ENCODE results near the gene CDH6. TPM values are rescaled to one million over a fixed set of nuclear protein-coding genes. Genes with fewer than 3 reads are reported as not detected.

The CDH6 gene
- total and polyA plus RNA-seq, 10 of the 15 experiments (the other 5 are each of a cell fraction or from before 2014, with no cell fraction given), result 0.01 TPM; not detected in 9

- no TSS peak for BruUV-seq (replicated peaks)
- in situ Hi-C loops (cut with MboI), result no loop called here
- H3K36me3 ChIP-seq (ENCODE audit: control insufficient read depth in 2 of 2, insufficient read depth in 2 of 2, low read length in 1 of 2), result no peaks in the 10 kb centered on the region
- no peaks in the 10 kb centered on the region for H3K27me3 ChIP-seq (replicated peaks in 1 of 2; ENCODE audit: control insufficient read depth in 2 of 2, insufficient read depth in 2 of 2, low read length in 1 of 2)
- no peak overlapping the region for H3K4me3 ChIP-seq
- no peaks in the 10 kb centered on the region for H3K4me1 ChIP-seq (ENCODE audit: control insufficient read depth, insufficient read depth, low read length)
- ATAC-seq (no peak), FAIRE-seq (no peak), DNase-seq (ENCODE audit: low read depth, low spot score) (no peak)
- WGBS (ENCODE audit: insufficient coverage, insufficient replicate concordance, low lambda C conversion rate, missing lambda C conversion rate), result 29% methylated on average over 3 of the region's 3 CpGs
- RAD21 ChIA-PET (ENCODE audit: unreplicated experiment), result no interaction called here
- SMC1A ChIA-PET (ENCODE audit: uncharacterized antibody, unreplicated experiment), result interaction anchor here (0.9 kb wide), 1 partner anchor 646 kb away, joined by 4 read pairs; no protein-coding TSS in a partner anchor
- no peak overlapping the region for H3K27ac ChIP-seq (ENCODE audit: control insufficient read depth, insufficient read depth)
- intact Hi-C loops (cut with micrococcal nuclease; ENCODE audit: unreplicated experiment), result no loop called here
- H4K20me1 ChIP-seq (ENCODE audit: control insufficient read depth, insufficient read depth), result no peaks in the 10 kb centered on the region
- CTCF ChIA-PET, result interaction anchor here (0.7 to 1.2 kb wide), 2 partner anchors 18 to 20 kb away, joined by 3 read pairs; no protein-coding TSS in a partner anchor
- H3K4me2 ChIP-seq (ENCODE audit: control insufficient read depth, insufficient read depth), result no peak overlapping the region
- H3K79me2 ChIP-seq (ENCODE audit: control insufficient read depth, insufficient read depth, low read length), result no peaks in the 10 kb centered on the region
- TF ChIP-seq GATAD2B (conservative IDR thresholded peaks at IDR 0.05; ENCODE audit: low read depth), result no peak
- no peak for TF ChIP-seq CREB1 (IDR thresholded peaks at IDR 0.05; ENCODE audit: low read depth)
- no peak for TF ChIP-seq CUX1 (IDR thresholded peaks at IDR 0.05; ENCODE audit: insufficient replicate concordance, low read depth, low read length)
- no peak for TF ChIP-seq ZBED1 (IDR thresholded peaks at IDR 0.05; ENCODE audit: borderline replicate concordance)
- TF ChIP-seq NFYB (IDR thresholded peaks at IDR 0.05; ENCODE audit: insufficient read depth, low read depth, low read length), result no peak
- TF ChIP-seq ZNF207 (IDR thresholded peaks at IDR 0.05; ENCODE audit: borderline replicate concordance), result no peak
- no peak for TF ChIP-seq E4F1 (IDR thresholded peaks at IDR 0.05; ENCODE audit: borderline replicate concordance, partially characterized antibody)
- no peak for TF ChIP-seq ZNF217 (IDR thresholded peaks at IDR 0.05)
- no peak for TF ChIP-seq CBX3 (IDR thresholded peaks at IDR 0.05; ENCODE audit: borderline replicate concordance, low read depth)
- TF ChIP-seq NR2C2 (IDR thresholded peaks at IDR 0.05; ENCODE audit: borderline replicate concordance, control insufficient read depth, insufficient read length, low read depth), result no peak
- no peak for TF ChIP-seq BCL11A (IDR thresholded peaks at IDR 0.05; ENCODE audit: low read depth, low read length)
- no peak for TF ChIP-seq TBL1XR1 (IDR thresholded peaks at IDR 0.05; ENCODE audit: low read depth, low read length)
- no peak for TF ChIP-seq TAF1 (IDR thresholded peaks at IDR 0.05; ENCODE audit: borderline replicate concordance, low read depth, low read length)
- TF ChIP-seq MXI1 (IDR thresholded peaks at IDR 0.05; ENCODE audit: low read depth, low read length), result no peak
- no peak for TF ChIP-seq SP1 (IDR thresholded peaks at IDR 0.05; ENCODE audit: low read depth, low read length)
- TF ChIP-seq MTA2 (IDR thresholded peaks at IDR 0.05; ENCODE audit: low read depth), result no peak
- no peak for TF ChIP-seq GABPA (IDR thresholded peaks at IDR 0.05; ENCODE audit: low read depth)
- no peak for TF ChIP-seq NBN (IDR thresholded peaks at IDR 0.05)
- no peak for TF ChIP-seq KDM1A (IDR thresholded peaks at IDR 0.05; ENCODE audit: borderline replicate concordance)
- no peak overlapping the region for H3K9ac ChIP-seq (ENCODE audit: control insufficient read depth, insufficient read depth, low read length)
- no peak overlapping the region for H2AFZ ChIP-seq (ENCODE audit: control insufficient read depth, low read depth, low read length)
- H3K9me3 ChIP-seq (replicated peaks; ENCODE audit: control insufficient read depth, insufficient read depth, low read length), result no peaks in the 10 kb centered on the region; the same call in 2 of the 3 replicates
- POLR2A ChIA-PET, result no interaction called here
These were observed 56.7 kb downstream of the CDH6 start for GRCh38 chr5:31250201-31250600.
